SK-N-SH treated with all-trans-retinoic acid at 6 μM for 48 hours (cell line): ENCODE measurements around the gene AADACL2.

ENCODE experiments used
- OSR1 ChIP-seq: fragments of 250-450 bp; sonication (Bioruptor Pico); IDR thresholded peaks from 2 replicates; pipeline ENCODE4 v1.8.0; 2022; ENCODE audit warnings: moderate library complexity, mild to moderate bottlenecking, inconsistent platforms
- PATZ1 ChIP-seq: fragments of 250-450 bp; sonication (Bioruptor Pico); IDR thresholded peaks from 2 replicates; pipeline ENCODE4 v1.8.0; 2020; ENCODE audit warnings: mild to moderate bottlenecking, moderate library complexity, borderline replicate concordance
- TOX ChIP-seq: fragments of 250-450 bp; sonication (Bioruptor Pico); IDR thresholded peaks from 2 replicates; pipeline ENCODE4 v1.8.0; 2021; ENCODE audit warnings: mild to moderate bottlenecking, moderate library complexity, borderline replicate concordance

- no peak for TF ChIP-seq PATZ1 (CRISPR knock-in tag)
- no peak for TF ChIP-seq TOX (CRISPR knock-in tag)
- no peak for TF ChIP-seq OSR1 (CRISPR knock-in tag)
Measured at GRCh38 chr3:151796105-151796680, 62.5 kb downstream of the AADACL2 start.
